ENCODE results near the gene BCAS3.
"Not testable (repeated sequence)": the region's sequence is repeated elsewhere in the genome, so short reads cannot be mapped to it uniquely, and the experiment has no call there.

The BCAS3 gene

DNA sequence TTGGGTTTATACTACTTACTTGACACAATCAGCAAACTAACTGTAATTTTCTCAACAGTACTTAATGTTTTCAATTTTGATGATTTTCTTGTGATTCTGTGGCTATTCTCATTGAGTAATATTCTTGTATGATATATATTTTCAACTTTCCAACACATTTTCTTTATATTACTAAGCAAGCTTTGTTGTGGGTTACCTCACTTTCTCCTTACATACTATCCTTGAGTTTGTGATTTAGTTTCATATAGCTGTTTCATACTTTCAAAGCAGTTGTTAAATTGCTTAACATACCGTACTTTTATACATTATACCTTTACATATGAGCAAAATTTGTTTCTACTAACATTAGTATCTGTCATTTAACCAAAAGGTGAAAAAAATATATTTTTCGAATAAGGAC is 197.1 kb downstream of the BCAS3 start:
- Histone ChIP-seq H3K27ac (no peak overlapping the region), H3K36me3 (ENCODE audit: control insufficient read depth, insufficient read depth, low read length) (no peaks in the 10 kb centered on the region), H3K9me3 (ENCODE audit: control insufficient read depth, low read length) (no peaks in the 10 kb centered on the region), H2AFZ (no peak overlapping the region), H3K4me2 (ENCODE audit: low read length) (no peak overlapping the region), H3K27me3 (ENCODE audit: control insufficient read depth, insufficient read depth, low read length) (no peaks in the 10 kb centered on the region), H3K4me3 (ENCODE audit: low read depth, low read length) (no peak overlapping the region), H3K9ac (no peak overlapping the region), H3K79me2 (no peaks in the 10 kb centered on the region), H3K4me1 (no peaks in the 10 kb centered on the region)
- TF ChIP-seq, protein P1, sequence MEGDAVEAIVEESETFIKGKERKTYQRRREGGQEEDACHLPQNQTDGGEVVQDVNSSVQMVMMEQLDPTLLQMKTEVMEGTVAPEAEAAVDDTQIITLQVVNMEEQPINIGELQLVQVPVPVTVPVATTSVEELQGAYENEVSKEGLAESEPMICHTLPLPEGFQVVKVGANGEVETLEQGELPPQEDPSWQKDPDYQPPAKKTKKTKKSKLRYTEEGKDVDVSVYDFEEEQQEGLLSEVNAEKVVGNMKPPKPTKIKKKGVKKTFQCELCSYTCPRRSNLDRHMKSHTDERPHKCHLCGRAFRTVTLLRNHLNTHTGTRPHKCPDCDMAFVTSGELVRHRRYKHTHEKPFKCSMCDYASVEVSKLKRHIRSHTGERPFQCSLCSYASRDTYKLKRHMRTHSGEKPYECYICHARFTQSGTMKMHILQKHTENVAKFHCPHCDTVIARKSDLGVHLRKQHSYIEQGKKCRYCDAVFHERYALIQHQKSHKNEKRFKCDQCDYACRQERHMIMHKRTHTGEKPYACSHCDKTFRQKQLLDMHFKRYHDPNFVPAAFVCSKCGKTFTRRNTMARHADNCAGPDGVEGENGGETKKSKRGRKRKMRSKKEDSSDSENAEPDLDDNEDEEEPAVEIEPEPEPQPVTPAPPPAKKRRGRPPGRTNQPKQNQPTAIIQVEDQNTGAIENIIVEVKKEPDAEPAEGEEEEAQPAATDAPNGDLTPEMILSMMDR (IDR thresholded peaks at IDR 0.05) = no peak

DNA sequence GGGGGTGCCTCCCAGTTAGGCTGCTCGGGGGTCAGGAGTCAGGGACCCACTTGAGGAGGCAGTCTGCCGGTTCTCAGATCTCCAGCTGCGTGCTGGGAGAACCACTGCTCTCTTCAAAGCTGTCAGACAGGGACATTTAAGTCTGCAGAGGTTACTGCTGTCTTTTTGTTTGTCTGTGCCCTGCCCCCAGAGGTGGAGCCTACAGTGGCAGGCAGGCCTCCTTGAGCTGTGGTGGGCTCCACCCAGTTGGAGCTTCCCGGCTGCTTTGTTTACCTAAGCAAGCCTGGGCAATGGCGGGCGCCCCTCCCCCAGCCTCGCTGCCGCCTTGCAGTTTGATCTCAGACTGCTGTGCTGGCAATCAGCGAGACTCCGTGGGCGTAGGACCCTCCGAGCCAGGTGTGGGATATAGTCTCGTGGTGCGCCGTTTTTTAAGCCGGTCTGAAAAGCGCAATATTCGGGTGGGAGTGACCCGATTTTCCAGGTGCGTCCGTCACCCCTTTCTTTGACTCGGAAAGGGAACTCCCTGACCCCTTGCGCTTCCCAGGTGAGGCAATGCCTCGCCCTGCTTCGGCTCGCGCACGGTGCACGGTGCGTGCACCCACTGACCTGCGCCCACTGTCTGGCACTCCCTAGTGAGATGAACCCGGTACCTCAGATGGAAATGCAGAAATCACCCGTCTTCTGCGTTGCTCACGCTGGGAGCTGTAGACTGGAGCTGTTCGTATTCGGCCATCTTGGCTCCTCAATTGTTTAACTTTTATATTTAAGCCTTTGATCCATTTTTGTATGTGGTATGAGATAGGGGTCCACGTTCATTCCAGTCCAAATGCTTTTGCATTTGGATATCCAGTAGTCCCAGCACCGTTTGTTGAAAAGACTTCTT is 209.3 kb downstream of the BCAS3 start:
- H3K36me3 ChIP-seq (ENCODE audit: control insufficient read depth, insufficient read depth, low read length); H3K4me2 ChIP-seq (ENCODE audit: low read length); H3K9me3 ChIP-seq (ENCODE audit: control insufficient read depth, low read length); H3K27me3 ChIP-seq (ENCODE audit: control insufficient read depth, insufficient read depth, low read length); H3K4me1 ChIP-seq; H3K4me3 ChIP-seq (ENCODE audit: low read depth, low read length); H3K79me2 ChIP-seq; H3K9ac ChIP-seq: not testable (repeated sequence)
- peak overlapping the region; percentile 80 for H2AFZ ChIP-seq
- H3K27ac ChIP-seq = peak overlapping the region; percentile 76

GRCh38 chr17:60887614-60888028 is 210.0 kb downstream of the BCAS3 start:
- Histone ChIP-seq H3K4me1 (no peaks in the 10 kb centered on the region), H3K9me3 (ENCODE audit: control insufficient read depth, low read length) (no peaks in the 10 kb centered on the region), H3K36me3 (ENCODE audit: control insufficient read depth, insufficient read depth, low read length) (no peaks in the 10 kb centered on the region), H3K27ac (peak overlapping the region; percentile 76), H2AFZ (peak overlapping the region; percentile 80), H3K4me3 (ENCODE audit: low read depth, low read length) (no peak overlapping the region), H3K27me3 (ENCODE audit: control insufficient read depth, insufficient read depth, low read length) (no peaks in the 10 kb centered on the region), H3K9ac (no peak overlapping the region), H3K4me2 (ENCODE audit: low read length) (no peak overlapping the region), H3K79me2 (no peaks in the 10 kb centered on the region)
- TF ChIP-seq, protein P1 (IDR thresholded peaks at IDR 0.05) = no peak

- no peak overlapping the region for H2AFZ ChIP-seq
- no peaks in the 10 kb centered on the region for H3K36me3 ChIP-seq (ENCODE audit: control insufficient read depth, insufficient read depth, low read length)
- no peak overlapping the region for H3K4me3 ChIP-seq (ENCODE audit: low read depth, low read length)
- TF ChIP-seq, protein P1 (IDR thresholded peaks at IDR 0.05) = no peak
- no peaks in the 10 kb centered on the region for H3K27me3 ChIP-seq (ENCODE audit: control insufficient read depth, insufficient read depth, low read length)
- H3K4me1 ChIP-seq = no peaks in the 10 kb centered on the region
- H3K4me2 ChIP-seq (ENCODE audit: low read length) = no peak overlapping the region
- H3K79me2 ChIP-seq = no peaks in the 10 kb centered on the region
- no peak overlapping the region for H3K9ac ChIP-seq
- H3K9me3 ChIP-seq (ENCODE audit: control insufficient read depth, low read length) = no peaks in the 10 kb centered on the region
- no peak overlapping the region for H3K27ac ChIP-seq
Measured at GRCh38 chr17:60888812-60889709, 211.4 kb downstream of the BCAS3 start.

DNA sequence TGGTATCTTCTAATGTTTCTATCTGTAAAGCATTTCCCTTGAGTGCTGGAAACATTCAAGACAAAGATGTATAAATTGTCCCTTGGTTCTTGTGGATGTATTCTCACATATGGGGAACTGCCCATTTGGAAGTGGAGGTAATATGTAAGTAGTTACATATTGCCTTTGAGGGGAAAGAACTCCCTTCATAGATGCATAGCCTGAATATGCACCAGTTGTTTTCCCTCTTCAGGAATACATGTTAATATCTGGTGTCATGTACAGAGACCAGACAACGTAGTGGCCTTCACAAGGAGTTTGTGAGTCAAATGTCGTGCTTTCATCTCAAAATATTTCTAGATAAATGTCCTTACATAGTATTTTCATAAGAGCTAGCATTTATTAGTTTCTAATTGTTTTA is 213.5 kb downstream of the BCAS3 start:
- Histone ChIP-seq H3K9me3 (ENCODE audit: control insufficient read depth, low read length) (no peaks in the 10 kb centered on the region), H3K9ac (no peak overlapping the region), H2AFZ (no peak overlapping the region), H3K4me1 (no peaks in the 10 kb centered on the region), H3K27ac (no peak overlapping the region), H3K79me2 (no peaks in the 10 kb centered on the region), H3K4me2 (ENCODE audit: low read length) (no peak overlapping the region), H3K4me3 (ENCODE audit: low read depth, low read length) (no peak overlapping the region), H3K27me3 (ENCODE audit: control insufficient read depth, insufficient read depth, low read length) (no peaks in the 10 kb centered on the region), H3K36me3 (ENCODE audit: control insufficient read depth, insufficient read depth, low read length) (no peaks in the 10 kb centered on the region)
- TF ChIP-seq, protein P1 (IDR thresholded peaks at IDR 0.05) = no peak
